ENCODE measurements around the gene TMEM174.

GRCh38 chr5:73129143-73129542, 43.9 kb upstream of the TMEM174 start:
- TF ChIP-seq POLR2A (IDR thresholded peaks at IDR 0.05; ENCODE audit: low read length) (no peak), GATA1 (IDR thresholded peaks at IDR 0.05; ENCODE audit: low read depth, low read length) (no peak)

Data from erythroblast (primary cell).